H1 (cell line): ENCODE results near the gene LMX1B. TPM values are rescaled to one million over a fixed set of nuclear protein-coding genes. Genes with fewer than 3 reads are reported as not detected.

Source experiments
- CTCF ChIA-PET: fragments of 300-600 bp; sonication (Branson Sonifier 250); formaldehyde crosslinking; loops from one replicate; lab custom pipeline; 2021; ENCODE audit not compliant: partially characterized antibody; lab: Charles Lee
- POLR2A ChIA-PET: fragments of 300-600 bp; sonication (Branson Sonifier 250); formaldehyde crosslinking; loops from one replicate; lab custom pipeline; 2021; ENCODE audit warnings: inconsistent platforms; ENCODE audit not compliant: partially characterized antibody; lab: Charles Lee
- DNase-seq, 2 experiments: peaks; one replicate each; pipeline versions ENCODE4 v3.0.0 to v3.0.0-alpha.2; 2010 to 2022; ENCODE audit warnings: low spot score in 2 of 2, low read depth in 1 of 2, mixed read lengths in 1 of 2
- FAIRE-seq: peaks from 2 replicates; lab custom pipeline; 2011; peaks lifted over from hg19 to GRCh38; lab: Jason Lieb, UNC
- H2AFZ ChIP-seq: 2 replicates; pipeline ENCODE4 v1.8.1; 2012; ENCODE audit warnings: low read length, inconsistent platforms
- H2AK5ac ChIP-seq: 2 replicates; pipeline ENCODE4 v1.6.1; 2013; ENCODE audit warnings: low read depth, low read length
- H2BK120ac ChIP-seq: replicated peaks from 2 replicates; pipeline ENCODE3; 2013; ENCODE audit warnings: low read depth, low read length, inconsistent platforms
- H2BK12ac ChIP-seq: 2 replicates; pipeline ENCODE4 v1.6.1; 2013; ENCODE audit warnings: low read depth, low read length
- H2BK15ac ChIP-seq: 2 replicates; pipeline ENCODE4 v1.6.1; 2013; ENCODE audit warnings: low read length
- H2BK20ac ChIP-seq: 2 replicates; pipeline ENCODE4 v1.6.1; 2013; ENCODE audit warnings: low read length
- H2BK5ac ChIP-seq: 2 replicates; pipeline ENCODE4 v1.6.1; 2013; ENCODE audit warnings: low read depth, low read length
- H3K14ac ChIP-seq: 2 replicates; pipeline ENCODE4 v1.6.1; 2013; ENCODE audit warnings: inconsistent platforms; ENCODE audit not compliant: insufficient read length
- H3K18ac ChIP-seq: 2 replicates; pipeline ENCODE4 v1.6.1; 2013; ENCODE audit warnings: low read length; ENCODE audit errors: extremely low read depth
- H3K23ac ChIP-seq: 2 replicates; pipeline ENCODE4 v1.6.1; 2013; ENCODE audit warnings: inconsistent platforms; ENCODE audit not compliant: insufficient read length
- H3K23me2 ChIP-seq: 2 replicates; pipeline ENCODE4 v1.6.1; 2013; ENCODE audit warnings: low read depth, low read length
- H3K27ac ChIP-seq: 2 replicates; pipeline ENCODE4 v1.6.1; 2011; ENCODE audit warnings: low read depth, low read length, inconsistent platforms
- H3K27me3 ChIP-seq, 4 experiments: replicated peaks in 1 of 4; 1 replicate in 1 of 4; 2 replicates in 3 of 4; pipeline versions ENCODE4 v1.6.1 to v1.8.1; 2011 to 2013; ENCODE audit warnings: low read length in 3 of 4, mild to moderate bottlenecking in 3 of 4, inconsistent platforms in 2 of 4, mixed read lengths in 2 of 4, moderate library complexity in 1 of 4; ENCODE audit not compliant: control insufficient read depth in 3 of 4, insufficient read depth in 3 of 4; ENCODE audit errors: extremely low read depth in 1 of 4
- H3K36me3 ChIP-seq, 4 experiments: 2 replicates each; pipeline versions ENCODE4 v1.6.1 to v1.8.1; 2011 to 2013; ENCODE audit warnings: mild to moderate bottlenecking in 4 of 4, low read length in 3 of 4, moderate library complexity in 2 of 4, control low read depth in 1 of 4, inconsistent platforms in 1 of 4; ENCODE audit not compliant: insufficient read depth in 4 of 4, control insufficient read depth in 2 of 4
- H3K4ac ChIP-seq: replicated peaks from 2 replicates; pipeline ENCODE3; 2013; ENCODE audit warnings: low read length, low read depth, mixed read lengths, inconsistent platforms; ENCODE audit not compliant: insufficient read length
- H3K4me1 ChIP-seq, 4 experiments: replicated peaks in 1 of 4; 1 replicate in 1 of 4; 2 replicates in 3 of 4; pipeline versions ENCODE4 v1.6.1 to v1.8.1; 2011 to 2013; ENCODE audit warnings: low read length in 3 of 4, inconsistent platforms in 2 of 4, mixed read lengths in 1 of 4; ENCODE audit not compliant: insufficient read depth in 4 of 4, control insufficient read depth in 3 of 4
- H3K4me2 ChIP-seq, 2 experiments: 2 replicates each; pipeline versions ENCODE4 v1.6.1 to v1.8.1; 2011 to 2013; ENCODE audit warnings: low read depth in 2 of 2, low read length in 2 of 2, control low read depth in 1 of 2, inconsistent platforms in 1 of 2, mild to moderate bottlenecking in 1 of 2; ENCODE audit not compliant: insufficient read depth in 1 of 2
- H3K4me3 ChIP-seq, 4 experiments: fragments of 200-600, 300-600 bp in 1 of 4; sonication (generic), shearing (Covaris generic), sonication (Bioruptor Twin) in 1 of 4; 2 replicates each; pipeline versions ENCODE4 v1.5.1 to v1.8.1; 2011 to 2016; ENCODE audit warnings: low read length in 4 of 4, low read depth in 3 of 4, control low read depth in 2 of 4, inconsistent platforms in 2 of 4, mild to moderate bottlenecking in 2 of 4, mixed read lengths in 1 of 4, moderate library complexity in 1 of 4; ENCODE audit not compliant: insufficient read depth in 2 of 4; ENCODE audit errors: extremely low read depth in 1 of 4
- H3K56ac ChIP-seq: replicated peaks from 2 replicates; pipeline ENCODE3; 2013; ENCODE audit warnings: low read depth, mild to moderate bottlenecking, mixed read lengths, low read length, inconsistent platforms; ENCODE audit not compliant: insufficient read length
- H3K79me1 ChIP-seq: 2 replicates; pipeline ENCODE4 v1.6.1; 2013; ENCODE audit warnings: low read depth, low read length, control low read depth
- H3K79me2 ChIP-seq, 2 experiments: 2 replicates each; pipeline versions ENCODE4 v1.6.1 to v1.8.1; 2012 to 2013; ENCODE audit warnings: low read length in 2 of 2, mild to moderate bottlenecking in 2 of 2, inconsistent platforms in 1 of 2; ENCODE audit not compliant: insufficient read depth in 2 of 2, control insufficient read depth in 1 of 2
- H3K9ac ChIP-seq, 4 experiments: replicated peaks in 1 of 4; 1 replicate in 1 of 4; 2 replicates in 3 of 4; pipeline versions ENCODE4 v1.6.1 to v1.8.1; 2011 to 2013; ENCODE audit warnings: low read depth in 3 of 4, low read length in 3 of 4, control low read depth in 2 of 4, mild to moderate bottlenecking in 2 of 4, moderate library complexity in 2 of 4, inconsistent platforms in 1 of 4; ENCODE audit errors: extremely low read depth in 1 of 4
- H3K9me3 ChIP-seq, 2 experiments: 2 replicates each; pipeline versions ENCODE4 v1.6.1 to v1.8.1; 2012 to 2013; ENCODE audit warnings: mild to moderate bottlenecking in 2 of 2, moderate library complexity in 2 of 2, control low read depth in 1 of 2, inconsistent platforms in 1 of 2, low read depth in 1 of 2, low read length in 1 of 2, mixed read lengths in 1 of 2; ENCODE audit not compliant: insufficient read depth in 2 of 2
- H4K20me1 ChIP-seq, 2 experiments: replicated peaks in 1 of 2; 2 replicates each; pipeline versions ENCODE3 to v1.8.1; 2011 to 2013; ENCODE audit warnings: inconsistent platforms in 2 of 2, low read length in 2 of 2, mild to moderate bottlenecking in 1 of 2; ENCODE audit not compliant: insufficient read depth in 2 of 2, control insufficient read depth in 1 of 2
- H4K5ac ChIP-seq: 2 replicates; pipeline ENCODE4 v1.6.1; 2013; ENCODE audit warnings: low read length, low read depth, mixed read lengths, inconsistent platforms; ENCODE audit not compliant: insufficient read length
- H4K8ac ChIP-seq: 2 replicates; pipeline ENCODE4 v1.8.0; 2013; ENCODE audit warnings: mild to moderate bottlenecking, moderate library complexity, low read length, inconsistent platforms; ENCODE audit not compliant: insufficient read depth; ENCODE audit errors: extremely low read depth
- H4K91ac ChIP-seq: replicated peaks from 2 replicates; pipeline ENCODE3; 2013; ENCODE audit warnings: low read length, mixed read lengths, inconsistent platforms; ENCODE audit not compliant: insufficient read length
- CBX5 ChIP-seq: fragments of 300-800, 300-1000 bp; sonication (generic); IDR thresholded peaks from 2 replicates; pipeline ENCODE4 v1.7.1; 2016; ENCODE audit warnings: antibody characterized with exemption, low read length, low read depth
- CHD2 ChIP-seq: IDR thresholded peaks from 2 replicates; pipeline ENCODE4 v1.6.1; 2012; ENCODE audit warnings: low read length, improper control_type of control experiment
- CTCF ChIP-seq, 3 experiments: IDR thresholded peaks; 1 replicate in 2 of 3; 2 replicates in 1 of 3; pipeline versions ENCODE4 v1.5.1 to v1.6.1; 2011; ENCODE audit warnings: low read length in 3 of 3, mild to moderate bottlenecking in 3 of 3, inconsistent platforms in 2 of 3, low read depth in 1 of 3, moderate library complexity in 1 of 3; ENCODE audit not compliant: insufficient read depth in 1 of 3; ENCODE audit errors: control extremely low read depth in 1 of 3
- MAX ChIP-seq: IDR thresholded peaks from 2 replicates; pipeline ENCODE4 v1.6.1; 2012; ENCODE audit warnings: inconsistent platforms
- NRF1 ChIP-seq: IDR thresholded peaks from 2 replicates; pipeline ENCODE4 v1.6.1; 2011; ENCODE audit warnings: mild to moderate bottlenecking, low read depth, low read length, improper control_type of control experiment
- SP1 ChIP-seq: IDR thresholded peaks from 2 replicates; pipeline ENCODE4 v1.6.1; 2011; ENCODE audit warnings: low read depth, low read length
- SRF ChIP-seq: IDR thresholded peaks from 2 replicates; pipeline ENCODE4 v1.6.1; 2011; ENCODE audit warnings: mild to moderate bottlenecking, low read depth, low read length, moderate library complexity
- TAF1 ChIP-seq: IDR thresholded peaks from 2 replicates; pipeline ENCODE4 v1.6.1; 2011; ENCODE audit warnings: mild to moderate bottlenecking, low read depth, low read length
- WGBS, 2 experiments: shearing (Covaris generic) in 1 of 2; methylation state at CpG; one replicate each; pipeline versions ENCODE4 v1.1.6 to v1.1.7; 2013 to 2015; ENCODE audit warnings: low lambda C conversion rate in 2 of 2, mixed read lengths in 2 of 2, inconsistent platforms in 1 of 2, low coverage in 1 of 2, missing lambda C conversion rate in 1 of 2; ENCODE audit not compliant: insufficient replicate concordance in 2 of 2, insufficient coverage in 1 of 2, insufficient read length in 1 of 2; ENCODE audit errors: extremely low coverage in 1 of 2, missing lambda C conversion rate in 1 of 2; 5-methylcytosine and 5-hydroxymethylcytosine counted together
- polyA plus RNA-seq, 7 experiments: library from polyadenylated mRNA; depleted of rRNA in 3 of 7; stranded (reverse) in 5 of 7; unstranded in 2 of 7; fragments of >200 nt in 5 of 7; fragments of 200-250 nt in 2 of 7; gene quantifications; 1 replicate in 5 of 7; 2 replicates in 1 of 7; 4 replicates in 1 of 7; pipeline versions ENCODE4 v1.2.1 to v1.2.3, GENCODE V29; 2011 to 2013; ENCODE audit warnings: missing spikeins in 2 of 7, mixed read lengths in 2 of 7
- total RNA-seq: library from RNA; stranded (reverse); fragmentation: NEBNext Ultra II Directional; extraction: Animal tissue kit (Norgen Biotek cat#: 25700); gene quantifications from 2 replicates; pipeline ENCODE4 v1.2.1, GENCODE V29; 2021

LMX1B gene
- total and polyA plus RNA-seq, 2 of the 8 experiments (the other 6 are each of a cell fraction or from before 2014, with no cell fraction given): 0.09 to 0.37 TPM

- FAIRE-seq (peak; percentile 7), DNase-seq (peak in 1 of 2 experiments; percentile 89)
- no peak overlapping the region for H2AFZ ChIP-seq
- 0 out of 2 replicates have a peak, but pooled peaks cover 2% of the 10 kb centered on the region for H3K23me2 ChIP-seq
- H2BK5ac ChIP-seq: peak overlapping the region; percentile 98; the same call in 1 of the 2 replicates
- peak overlapping the region; percentile 18 to 57 (median 52); a peak in 7 of 8 replicates for H3K4me3 ChIP-seq
- H2BK20ac ChIP-seq: peak overlapping the region; percentile 98
- H2BK120ac ChIP-seq: peak overlapping the region; percentile 96
- peaks cover 0 to 8% (median 3%) of the 10 kb centered on the region in 4 experiments; a peak in 4 of 7 replicates for H3K27me3 ChIP-seq
- H3K9ac ChIP-seq: peak overlapping the region in 1 of 4 experiments; percentile 29; a peak in 1 of 7 replicates
- H3K23ac ChIP-seq: no peak overlapping the region
- peak overlapping the region; percentile 99; the same call in 1 of the 2 replicates for H2BK12ac ChIP-seq
- H3K4ac ChIP-seq: peak overlapping the region; percentile 97
- peaks cover 11 to 44% (median 36%) of the 10 kb centered on the region in 4 experiments for H3K4me1 ChIP-seq
- H3K9me3 ChIP-seq: no peaks in the 10 kb centered on the region
- H2BK15ac ChIP-seq: peak overlapping the region; percentile 61
- H3K56ac ChIP-seq: peak overlapping the region; percentile 17
- H4K20me1 ChIP-seq: no peaks in the 10 kb centered on the region
- H3K79me1 ChIP-seq: no peaks in the 10 kb centered on the region
- H3K27ac ChIP-seq: peak overlapping the region; percentile 17; the same call in 1 of the 2 replicates
- no peak overlapping the region for H3K14ac ChIP-seq
- ChIA-PET POLR2A (interaction anchor here (0.9 to 3.8 kb wide), 4 partner anchors 11 to 29 kb away, joined by 3 to 26 read pairs (median 4); no protein-coding TSS in a partner anchor), CTCF (interaction anchor here (0.6 to 5.2 kb wide), 15 partner anchors 9 to 145 kb away, joined by 3 to 64 read pairs (median 5); no protein-coding TSS in a partner anchor)
- peak overlapping the region; percentile 28; the same call in 1 of the 2 replicates for H4K8ac ChIP-seq
- peak overlapping the region; percentile 71 to 85 for H3K4me2 ChIP-seq
- WGBS, 2 experiments: 9% methylated on average over 25 of the region's 25 CpGs; no CpG with 5 or more reads in 1 of the 2 experiments
- peak overlapping the region; percentile 67 for H4K5ac ChIP-seq
- no peaks in the 10 kb centered on the region; a peak in 1 of 8 replicates for H3K36me3 ChIP-seq
- H3K18ac ChIP-seq: peak overlapping the region; percentile 98
- peak overlapping the region; percentile 94 for H2AK5ac ChIP-seq
- no peaks in the 10 kb centered on the region for H3K79me2 ChIP-seq
- H4K91ac ChIP-seq: peak overlapping the region; percentile 98
- 0 out of 2 replicates have a peak, but pooled peaks have one; percentile 42 for TF ChIP-seq TAF1
- peak; percentile 77; the same call in 1 of the 2 replicates for TF ChIP-seq SP1
- peak; percentile 61; the same call in 1 of the 2 replicates for TF ChIP-seq MAX
- TF ChIP-seq NRF1: no peak
- no peak for TF ChIP-seq SRF
- 0 out of 2 replicates have a peak, but pooled peaks have one; percentile 26 for TF ChIP-seq CHD2
- TF ChIP-seq CBX5: no peak
- TF ChIP-seq CTCF (IDR thresholded peaks at IDR 0.05; ENCODE audit: control extremely low read depth in 1 of 3, insufficient read depth in 1 of 3, low read depth in 1 of 3, low read length in 3 of 3): peak in 1 of 3 experiments; percentile 3; a peak in 1 of 4 replicates
These were observed 51.3 kb downstream of the LMX1B start for GRCh38 chr9:126664900-126665643.
